CD4-positive, alpha-beta T cell treated with Interleukin-17A for 1 hour (primary cell): ENCODE results near the gene EFNA5.
"Not testable (repeated sequence)": the region's sequence is repeated elsewhere in the genome, so short reads cannot be mapped to it uniquely, and the experiment has no call there.

Experiments used
- DNase-seq: peaks from one replicate; pipeline ENCODE4 v3.0.0-alpha.2; 2020

The EFNA5 gene

GRCh38 chr5:107476783-107477182, 194.0 kb downstream of the EFNA5 start:
- peak; percentile 81 for DNase-seq

GRCh38 chr5:107474716-107475489, 195.8 kb downstream of the EFNA5 start:
- DNase-seq = peak; percentile 60

- DNase-seq = no peak
Observed at GRCh38 chr5:107474361-107474715, 196.4 kb downstream of the EFNA5 start.

GRCh38 chr5:107472620-107473064, 198.1 kb downstream of the EFNA5 start:
- DNase-seq = no peak

- DNase-seq = no peak
Observed at GRCh38 chr5:107470295-107470582, 200.5 kb downstream of the EFNA5 start.

- peak; percentile 28 for DNase-seq
Observed at GRCh38 chr5:107469485-107470294, 201.0 kb downstream of the EFNA5 start.

GRCh38 chr5:107469064-107469463, 201.7 kb downstream of the EFNA5 start:
- no peak for DNase-seq

- no peak for DNase-seq
Observed at GRCh38 chr5:107468276-107468675, 202.5 kb downstream of the EFNA5 start.

GRCh38 chr5:107467137-107467932, 203.4 kb downstream of the EFNA5 start:
- DNase-seq = no peak

- no peak for DNase-seq
Observed at GRCh38 chr5:107466233-107466769, 204.4 kb downstream of the EFNA5 start.

GRCh38 chr5:107464876-107465275, 205.9 kb downstream of the EFNA5 start:
- DNase-seq = no peak

GRCh38 chr5:107464416-107464815, 206.3 kb downstream of the EFNA5 start:
- no peak for DNase-seq

GRCh38 chr5:107463731-107464130, 207.0 kb downstream of the EFNA5 start:
- no peak for DNase-seq

GRCh38 chr5:107461770-107462169, 209.0 kb downstream of the EFNA5 start:
- DNase-seq = no peak

- DNase-seq = no peak
Observed at GRCh38 chr5:107460789-107461188, 209.9 kb downstream of the EFNA5 start.

GRCh38 chr5:107459605-107460004, 211.1 kb downstream of the EFNA5 start:
- no peak for DNase-seq

GRCh38 chr5:107458322-107458721, 212.4 kb downstream of the EFNA5 start:
- DNase-seq = no peak

GRCh38 chr5:107457881-107458280, 212.9 kb downstream of the EFNA5 start:
- DNase-seq = no peak

GRCh38 chr5:107457138-107457537, 213.6 kb downstream of the EFNA5 start:
- DNase-seq = no peak

GRCh38 chr5:107456281-107456715, 214.4 kb downstream of the EFNA5 start:
- DNase-seq = no peak

GRCh38 chr5:107455111-107455544, 215.6 kb downstream of the EFNA5 start:
- no peak for DNase-seq

GRCh38 chr5:107451827-107452226, 218.9 kb downstream of the EFNA5 start:
- not testable (repeated sequence) for DNase-seq

GRCh38 chr5:107451028-107451427, 219.7 kb downstream of the EFNA5 start:
- no peak for DNase-seq
